ENCODE results near the gene SWI5.
A peak's percentile ranks its signal among the peaks of the same experiment; 100 is the strongest.

Gene SWI5

DNA sequence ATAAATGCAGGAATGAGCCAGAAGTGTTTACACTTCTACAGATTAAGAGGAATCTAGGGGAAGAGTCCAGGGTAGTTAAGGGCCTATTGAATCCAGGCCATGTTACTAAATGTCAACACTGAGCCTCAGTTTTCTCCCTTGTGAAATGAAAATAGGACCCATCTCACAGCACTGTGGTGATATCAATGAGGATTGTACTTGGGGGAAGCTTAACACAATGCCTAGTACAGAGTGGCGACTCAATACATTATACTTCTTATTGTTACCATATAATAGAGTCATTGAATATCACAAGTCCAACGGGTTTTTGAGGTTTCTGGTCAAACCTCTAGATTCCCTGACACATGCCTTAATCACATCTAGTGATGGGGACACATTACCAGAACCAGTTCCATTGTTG lies 41.6 kb downstream of the SWI5 start:
- DNase-seq (ENCODE audit: low read depth, low spot score): no peak

DNA sequence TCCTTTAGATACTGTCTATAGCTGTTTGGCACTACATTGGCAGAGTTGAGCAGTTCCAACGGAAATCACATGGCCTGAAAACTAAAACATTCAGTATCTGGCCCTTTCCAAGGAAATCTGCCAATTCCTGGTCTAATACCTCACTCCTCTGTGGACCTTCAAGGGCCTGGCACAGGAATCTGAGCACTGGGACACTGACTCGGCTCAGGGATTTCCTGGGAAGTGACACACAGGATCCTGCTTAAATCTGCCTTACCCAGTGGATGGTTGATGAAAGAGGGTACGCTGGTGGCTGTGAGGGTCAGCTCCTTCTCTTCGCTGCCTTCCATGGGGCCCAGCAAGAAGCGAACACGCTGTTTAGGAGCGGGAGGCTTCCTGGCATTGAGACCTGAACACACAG lies 45.3 kb downstream of the SWI5 start:
- no peak for DNase-seq (ENCODE audit: low read depth, low spot score)

DNA sequence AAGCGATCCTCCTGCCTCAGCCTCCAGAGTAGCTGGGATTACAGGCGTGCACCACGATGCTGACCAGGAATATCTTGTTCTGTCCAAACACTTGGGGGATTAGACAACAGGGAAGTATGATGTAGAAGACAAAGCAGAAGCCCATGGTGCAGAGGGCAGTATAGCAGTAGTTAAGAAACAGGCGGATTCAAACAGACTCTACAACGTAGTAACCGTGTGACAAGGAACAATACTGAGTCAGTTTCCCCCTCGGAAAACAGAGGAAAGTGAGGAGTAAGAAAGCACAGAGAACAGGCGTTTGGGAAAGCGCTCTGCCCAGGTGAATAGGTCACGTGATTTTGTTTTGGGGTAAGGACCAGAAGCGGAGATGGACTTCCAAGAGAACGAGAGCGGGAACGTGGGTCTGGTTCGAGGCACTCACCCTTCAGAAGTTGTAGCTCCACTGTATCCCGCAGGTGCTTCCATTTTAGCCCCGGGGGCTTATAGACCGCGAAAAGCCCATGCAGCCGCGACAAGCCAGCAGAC lies 45.9 kb downstream of the SWI5 start:
- no peak for DNase-seq (ENCODE audit: low read depth, low spot score)

DNA sequence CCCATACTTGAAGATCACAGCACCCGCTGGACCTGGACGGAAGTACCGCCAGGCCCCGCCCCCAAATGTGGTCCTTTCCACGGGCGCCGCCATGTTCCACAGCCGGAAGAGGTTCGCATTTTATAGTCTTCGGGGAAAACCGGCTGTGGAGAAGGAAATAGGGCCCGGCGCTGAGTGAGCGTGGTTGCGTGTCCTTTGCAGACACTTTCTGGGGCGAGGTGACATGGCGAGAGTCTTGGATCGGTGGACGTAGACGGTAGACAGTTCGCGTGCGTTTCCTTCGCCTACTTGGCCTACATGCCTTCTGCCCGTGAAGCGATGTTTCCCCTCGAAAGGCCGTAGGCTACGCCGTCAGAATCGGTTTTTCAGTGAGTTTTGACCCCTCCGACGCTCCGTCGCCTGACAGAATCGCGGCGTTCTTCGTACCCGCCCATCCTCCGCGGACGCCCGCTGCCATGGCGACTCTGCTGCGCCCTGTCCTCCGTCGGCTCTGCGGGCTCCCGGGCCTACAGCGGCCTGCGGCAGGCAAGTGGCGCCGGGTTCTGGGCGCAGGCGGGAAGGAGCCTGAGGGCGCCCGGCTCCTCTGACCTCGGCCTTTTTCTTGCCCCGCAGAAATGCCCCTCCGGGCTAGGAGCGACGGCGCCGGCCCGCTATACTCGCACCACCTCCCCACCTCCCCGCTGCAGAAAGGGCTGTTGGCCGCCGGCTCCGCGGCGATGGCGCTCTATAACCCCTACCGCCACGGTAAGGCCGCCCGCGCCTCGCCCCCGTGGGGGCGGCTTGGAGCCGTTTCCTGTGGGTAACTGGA lies 46.5 kb downstream of the SWI5 start, which contains the start of the genes COQ4 and TRUB2:
COQ4 (plus strand) TSS at position 436 of the 808 bp plus-strand sequence; CDS start at position 456, 20 bp downstream.
TRUB2 (minus strand) TSS at position 44 of the 808 bp plus-strand sequence; CDS start at position 5, 39 bp downstream.
- DNase-seq (ENCODE audit: low read depth, low spot score): peak; percentile 97

DNA sequence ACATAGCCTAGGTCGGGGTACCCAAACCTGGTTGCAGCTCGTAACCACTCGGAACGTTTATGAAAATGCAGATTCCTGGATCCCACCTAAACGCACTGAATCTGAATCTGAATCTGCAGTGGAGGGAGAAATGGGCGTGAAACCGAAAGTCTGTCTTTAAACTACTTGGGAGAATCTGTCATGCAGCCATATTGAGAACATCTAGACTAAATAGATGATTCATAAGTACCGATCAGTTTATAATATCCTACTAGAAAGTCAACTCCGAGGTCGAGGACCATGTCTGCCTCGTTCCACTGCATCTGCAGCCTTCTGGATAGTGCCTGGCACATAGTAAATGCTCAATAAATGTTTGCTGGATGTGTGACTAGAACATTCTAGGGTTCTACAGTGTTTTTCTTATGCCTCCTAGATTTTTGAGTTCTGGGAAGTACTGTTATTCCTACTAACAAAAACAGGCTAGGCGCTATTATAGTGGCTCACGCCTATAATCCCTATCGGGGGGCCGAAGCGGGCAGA lies 47.2 kb downstream of the SWI5 start:
- no peak for DNase-seq (ENCODE audit: low read depth, low spot score)

DNA sequence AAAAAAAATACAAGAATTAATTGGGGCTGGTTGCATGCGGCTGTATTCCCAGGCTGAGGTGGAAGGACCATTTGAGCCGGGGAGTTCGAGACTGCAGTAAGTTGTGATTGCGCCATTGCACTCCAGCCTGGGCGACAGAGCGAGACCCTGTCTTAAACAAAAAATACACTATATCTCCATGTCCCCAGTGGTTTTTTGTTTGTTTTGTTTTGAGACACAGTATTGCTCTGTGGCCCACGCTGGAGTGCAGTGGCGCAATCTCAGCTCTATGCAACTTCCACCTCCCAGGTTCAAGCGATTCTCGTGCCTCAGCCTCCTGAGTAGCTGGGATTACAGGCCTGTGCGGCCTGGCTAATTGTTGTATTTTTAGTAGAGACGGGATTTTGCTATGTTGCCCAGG lies 47.7 kb downstream of the SWI5 start:
- no peak for DNase-seq (ENCODE audit: low read depth, low spot score)

DNA sequence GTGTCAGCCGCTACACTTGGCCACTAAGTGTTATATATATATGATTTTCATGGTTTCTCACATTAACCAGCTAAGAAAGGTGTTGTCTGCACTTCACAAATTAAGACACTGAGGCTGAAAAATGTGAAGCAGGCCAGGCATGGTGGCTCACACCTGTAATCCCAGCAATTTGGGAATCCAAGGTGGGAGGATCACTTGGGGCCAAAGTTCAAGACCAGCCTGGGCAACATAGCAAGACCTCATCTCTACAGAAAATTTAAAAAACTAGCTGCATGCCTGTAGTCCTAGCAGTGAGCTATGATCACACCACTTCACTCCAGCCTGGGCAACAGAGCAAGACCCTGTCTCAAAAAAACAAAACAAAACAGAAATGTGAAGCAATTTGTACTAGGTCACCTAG lies 48.3 kb downstream of the SWI5 start:
- DNase-seq (ENCODE audit: low read depth, low spot score): no peak

DNA sequence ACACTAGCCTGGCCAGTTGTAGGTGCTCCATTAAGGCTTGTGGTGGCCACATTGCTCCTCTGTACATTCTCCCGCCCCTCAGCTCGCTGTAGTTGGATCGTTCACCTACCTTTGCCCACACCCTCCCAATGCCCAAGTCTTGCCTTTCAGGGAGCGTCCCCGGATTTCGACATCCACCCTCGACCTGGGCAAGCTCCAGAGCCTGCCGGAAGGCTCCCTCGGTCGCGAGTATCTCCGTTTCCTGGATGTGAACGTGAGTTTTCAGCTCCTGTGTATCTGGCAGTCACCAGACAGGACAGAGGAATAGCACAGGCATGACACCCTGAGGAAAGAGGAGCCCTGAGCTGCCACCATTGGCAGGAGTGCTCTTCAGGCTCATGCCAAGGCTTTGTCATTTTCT lies 49.6 kb downstream of the SWI5 start:
- no peak for DNase-seq (ENCODE audit: low read depth, low spot score)

DNA sequence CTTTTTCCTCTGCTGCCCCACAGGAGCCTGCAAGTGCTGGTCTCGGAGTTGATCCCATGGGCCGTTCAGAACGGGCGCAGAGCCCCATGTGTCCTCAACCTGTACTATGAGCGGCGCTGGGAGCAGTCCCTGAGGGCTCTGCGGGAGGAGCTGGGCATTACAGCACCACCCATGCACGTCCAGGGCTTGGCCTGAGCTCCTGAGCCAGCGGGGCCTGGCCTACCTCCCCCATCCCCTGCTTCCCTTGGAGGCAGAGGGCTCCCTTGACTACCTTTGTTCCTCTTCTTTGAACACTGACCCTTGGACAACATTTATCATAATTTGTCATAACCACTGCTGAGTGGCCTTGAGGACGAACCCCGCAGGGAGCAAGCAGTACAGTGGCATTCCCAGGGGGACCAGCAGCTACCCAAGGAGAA lies 57.4 kb downstream of the SWI5 start:
- no peak for DNase-seq (ENCODE audit: low read depth, low spot score)

DNA sequence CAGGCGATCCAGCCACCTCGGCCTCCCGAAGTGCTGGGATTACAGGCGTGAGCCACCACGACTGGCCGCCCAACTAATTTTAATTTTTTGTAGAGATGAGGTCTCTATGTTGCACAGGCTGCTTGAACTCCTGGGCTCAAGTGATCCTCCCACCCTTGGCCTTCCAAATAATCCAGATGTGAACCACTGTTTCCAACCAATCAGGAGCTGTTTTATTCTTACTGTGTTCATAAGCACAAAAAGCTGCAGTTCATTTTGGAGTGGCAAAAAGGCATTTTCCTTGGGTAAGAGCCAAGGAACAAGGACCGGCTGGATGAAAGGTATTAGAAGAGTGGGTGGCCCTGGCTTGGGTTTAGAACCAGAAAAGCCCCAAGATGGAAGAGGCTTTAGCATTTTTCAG lies 59.1 kb downstream of the SWI5 start:
- no peak for DNase-seq (ENCODE audit: low read depth, low spot score)

DNA sequence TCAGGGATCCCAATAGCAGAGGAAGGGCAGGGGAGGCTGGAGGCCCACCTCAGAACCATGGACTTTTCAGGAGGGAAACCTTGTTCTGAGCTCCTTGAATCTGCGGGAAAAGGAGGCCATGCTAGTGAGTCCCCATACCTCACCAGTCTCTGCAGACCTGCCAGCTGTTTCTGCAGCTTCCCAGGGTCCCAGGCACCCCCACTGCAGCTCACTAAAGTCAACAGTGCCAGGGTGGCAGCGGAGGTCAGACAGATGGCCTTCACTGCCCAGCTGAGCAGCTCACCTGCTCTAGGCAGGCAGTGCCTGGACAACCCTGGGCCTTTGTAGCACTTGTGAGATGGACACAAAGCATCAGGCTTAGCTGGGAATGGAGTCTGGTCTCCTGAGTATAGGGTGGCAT lies 59.8 kb downstream of the SWI5 start:
- DNase-seq (ENCODE audit: low read depth, low spot score): no peak

DNA sequence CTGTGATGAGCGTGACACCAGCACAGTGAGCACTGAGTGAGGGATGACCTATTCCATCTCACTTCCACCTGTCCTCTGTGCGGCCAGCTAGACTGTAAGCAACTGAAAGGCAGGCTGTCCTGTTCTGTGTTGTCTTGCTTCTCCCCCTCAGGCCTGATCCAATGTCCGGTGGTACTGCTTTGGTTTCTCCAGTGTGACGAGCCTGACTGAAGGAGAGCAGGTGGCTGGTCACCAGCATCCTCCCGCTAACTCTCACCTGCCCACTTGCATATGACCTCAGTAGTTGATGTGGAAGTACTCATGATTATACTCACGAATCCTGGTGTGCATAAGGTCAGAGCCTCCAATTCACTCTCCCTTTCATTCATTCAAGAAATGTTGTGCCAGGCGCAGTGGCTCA lies 61.9 kb downstream of the SWI5 start:
- no peak for DNase-seq (ENCODE audit: low read depth, low spot score)

Measured in astrocyte of the hippocampus (primary cell).